Transverse colon (tissue), 3 donors: ENCODE measurements around the gene OSBPL10.

ENCODE experiments used
- POLR2A ChIP-seq: fragments of 450-650 bp; IDR thresholded peaks from one replicate; pipeline ENCODE4 v1.6.1; 2016; ENCODE audit warnings: antibody characterized with exemption, mild to moderate bottlenecking, moderate library complexity
- TF ChIP-seq, protein P1 (sequence below), 5 experiments: fragments of 200-600 bp in 3 of 5; fragments of 450-650 bp in 2 of 5; sonication (generic) in 3 of 5; IDR thresholded peaks; 1 replicate in 2 of 5; 2 replicates in 3 of 5; pipeline ENCODE4 v1.5.1; 2016 to 2017; ENCODE audit warnings: antibody characterized with exemption in 5 of 5, inconsistent platforms in 3 of 5, mild to moderate bottlenecking in 2 of 5, moderate library complexity in 1 of 5

DNA sequence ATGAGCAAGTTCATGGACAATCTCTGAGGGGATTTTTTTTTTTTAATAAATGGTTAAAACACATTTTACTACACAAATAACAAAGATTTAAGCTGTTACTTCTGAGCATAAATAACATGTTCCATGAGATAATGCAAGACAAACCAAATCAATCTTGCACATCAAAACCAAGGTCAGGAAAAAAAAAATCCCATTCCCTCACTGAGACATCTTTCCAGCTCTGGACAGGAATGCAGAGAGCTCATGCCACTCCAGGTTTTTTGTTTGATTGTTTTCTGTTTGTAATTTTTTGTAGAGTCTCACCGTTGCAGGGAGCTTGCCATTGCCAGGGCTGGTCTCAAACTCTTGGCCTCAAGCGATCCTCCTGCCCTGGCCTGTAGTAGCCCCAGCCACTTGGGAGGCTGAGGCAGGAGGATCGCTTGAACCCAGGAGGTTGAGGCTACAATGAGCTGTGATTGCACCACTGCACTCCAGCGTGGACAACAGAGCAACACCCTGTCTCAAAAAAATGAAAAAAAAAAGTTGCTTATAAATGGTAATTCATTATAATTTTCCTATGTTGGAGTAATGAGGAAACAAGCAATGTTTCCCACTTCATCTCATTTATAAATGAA, 14.0 kb downstream of the OSBPL10 start:
- TF ChIP-seq POLR2A: no peak
- TF ChIP-seq, protein P1, sequence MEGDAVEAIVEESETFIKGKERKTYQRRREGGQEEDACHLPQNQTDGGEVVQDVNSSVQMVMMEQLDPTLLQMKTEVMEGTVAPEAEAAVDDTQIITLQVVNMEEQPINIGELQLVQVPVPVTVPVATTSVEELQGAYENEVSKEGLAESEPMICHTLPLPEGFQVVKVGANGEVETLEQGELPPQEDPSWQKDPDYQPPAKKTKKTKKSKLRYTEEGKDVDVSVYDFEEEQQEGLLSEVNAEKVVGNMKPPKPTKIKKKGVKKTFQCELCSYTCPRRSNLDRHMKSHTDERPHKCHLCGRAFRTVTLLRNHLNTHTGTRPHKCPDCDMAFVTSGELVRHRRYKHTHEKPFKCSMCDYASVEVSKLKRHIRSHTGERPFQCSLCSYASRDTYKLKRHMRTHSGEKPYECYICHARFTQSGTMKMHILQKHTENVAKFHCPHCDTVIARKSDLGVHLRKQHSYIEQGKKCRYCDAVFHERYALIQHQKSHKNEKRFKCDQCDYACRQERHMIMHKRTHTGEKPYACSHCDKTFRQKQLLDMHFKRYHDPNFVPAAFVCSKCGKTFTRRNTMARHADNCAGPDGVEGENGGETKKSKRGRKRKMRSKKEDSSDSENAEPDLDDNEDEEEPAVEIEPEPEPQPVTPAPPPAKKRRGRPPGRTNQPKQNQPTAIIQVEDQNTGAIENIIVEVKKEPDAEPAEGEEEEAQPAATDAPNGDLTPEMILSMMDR (IDR thresholded peaks at IDR 0.05): no peak
